Lung (tissue), 12 donors: ENCODE measurements around the gene CTTNBP2. TPM values are rescaled to one million over a fixed set of nuclear protein-coding genes. Genes with fewer than 3 reads are reported as not detected.

Experiments
- ATAC-seq: fragments of 200-7000 bp; cut with Tn5 transposase; one replicate; pipeline ENCODE4 v1.9.1; 2020; ENCODE audit warnings: moderate number of reproducible peaks; ENCODE audit not compliant: insufficient read depth, low FRiP score
- DNase-seq, 3 donors: peaks; one replicate each; pipeline ENCODE4 v3.0.0-alpha.2; 2013 to 2017
- H3K27ac ChIP-seq, 2 donors: one replicate each; pipeline ENCODE4 v1.5.1; 2013; ENCODE audit warnings: mild to moderate bottlenecking in 2 of 2, moderate library complexity in 2 of 2, control low read depth in 1 of 2, inconsistent platforms in 1 of 2, low read depth in 1 of 2, low read length in 1 of 2
- H3K27me3 ChIP-seq, 3 donors: one replicate each; pipeline ENCODE4 v1.5.1; 2013; ENCODE audit warnings: low read length in 2 of 3; ENCODE audit not compliant: control insufficient read depth in 3 of 3, insufficient read depth in 3 of 3
- H3K36me3 ChIP-seq, 4 donors: one replicate each; pipeline ENCODE4 v1.5.1; 2013; ENCODE audit warnings: low read length in 4 of 4, mild to moderate bottlenecking in 1 of 4, moderate library complexity in 1 of 4; ENCODE audit not compliant: control insufficient read depth in 4 of 4, insufficient read depth in 4 of 4
- H3K4me1 ChIP-seq, 5 donors: one replicate each; pipeline ENCODE4 v1.5.1; 2013; ENCODE audit warnings: low read length in 5 of 5, mild to moderate bottlenecking in 2 of 5, moderate library complexity in 1 of 5; ENCODE audit not compliant: control insufficient read depth in 5 of 5, insufficient read depth in 5 of 5
- H3K4me3 ChIP-seq: one replicate; pipeline ENCODE4 v1.5.1; 2013; ENCODE audit warnings: mild to moderate bottlenecking, control low read depth, moderate library complexity
- H3K9ac ChIP-seq, 2 donors: one replicate each; pipeline ENCODE4 v1.5.1; 2013; ENCODE audit warnings: low read length in 2 of 2, control low read depth in 1 of 2; ENCODE audit not compliant: insufficient read depth in 1 of 2
- H3K9me3 ChIP-seq, 4 donors: one replicate each; pipeline ENCODE4 v1.5.1; 2013; ENCODE audit warnings: low read length in 3 of 4, mild to moderate bottlenecking in 1 of 4, moderate library complexity in 1 of 4; ENCODE audit not compliant: control insufficient read depth in 4 of 4, insufficient read depth in 3 of 4
- CTCF ChIP-seq: IDR thresholded peaks from 2 replicates; pipeline ENCODE4 v1.5.1; 2012; ENCODE audit warnings: mild to moderate bottlenecking; ENCODE audit errors: control extremely low read depth, extremely low read depth
- WGBS, 2 donors: extraction: QIAGEN DNeasy Blood & Tissue Kit; methylation state at CpG; one replicate each; pipeline ENCODE4 v1.1.7; 2013; 5-methylcytosine and 5-hydroxymethylcytosine counted together
- polyA plus RNA-seq, 2 donors: library from polyadenylated mRNA; stranded (reverse); fragments of 200-250 nt; gene quantifications; one replicate each; pipeline ENCODE4 v1.2.1, GENCODE V29; 2013
- total RNA-seq, 2 donors: library from RNA; depleted of rRNA in 1 of 2; stranded (reverse); fragments of >200 nt in 1 of 2; gene quantifications; one replicate each; pipeline ENCODE4 v1.2.1, GENCODE V29; 2014 to 2021
- donor health status: control.
- donor health status: control.
- donor health status: Bipolar disorder and iron deficiency.
- donor health status: healthy.
- donor health status: DM: yes; HTN: yes; CAD: no.

Gene CTTNBP2
- total and polyA plus RNA-seq, 4 donors: 0.63 to 15.4 (median 2.4) TPM

DNA sequence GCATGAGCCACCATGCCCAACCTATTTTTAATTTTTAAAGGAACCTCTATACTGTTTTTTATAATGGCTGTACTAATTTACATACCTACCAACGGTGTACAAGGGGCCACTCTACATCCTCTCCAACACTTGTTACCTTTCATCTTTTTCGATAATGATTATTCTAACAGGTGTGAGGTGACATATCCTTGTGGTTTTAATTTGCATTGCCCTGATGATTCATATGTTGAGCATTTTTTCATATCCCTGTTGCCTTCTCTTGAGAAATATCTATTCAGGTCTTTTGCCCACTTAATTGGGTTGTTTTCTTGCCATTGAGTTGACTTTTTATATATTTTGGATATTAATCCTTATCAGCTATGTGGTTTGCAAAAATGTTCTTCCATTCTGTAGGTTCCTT, 167.0 kb downstream of the CTTNBP2 start:
- ATAC-seq (no peak), DNase-seq (no peak)
- no peak for TF ChIP-seq CTCF
- 58 to 84% methylated on average over 2 of the region's 2 CpGs for WGBS, 2 donors
- Histone ChIP-seq H3K36me3 (no peaks in the 10 kb centered on the region), H3K27me3 (no peaks in the 10 kb centered on the region), H3K9ac (no peak overlapping the region), H3K9me3 (no peaks in the 10 kb centered on the region), H3K4me1 (no peaks in the 10 kb centered on the region), H3K27ac (no peak overlapping the region), H3K4me3 (no peak overlapping the region)

DNA sequence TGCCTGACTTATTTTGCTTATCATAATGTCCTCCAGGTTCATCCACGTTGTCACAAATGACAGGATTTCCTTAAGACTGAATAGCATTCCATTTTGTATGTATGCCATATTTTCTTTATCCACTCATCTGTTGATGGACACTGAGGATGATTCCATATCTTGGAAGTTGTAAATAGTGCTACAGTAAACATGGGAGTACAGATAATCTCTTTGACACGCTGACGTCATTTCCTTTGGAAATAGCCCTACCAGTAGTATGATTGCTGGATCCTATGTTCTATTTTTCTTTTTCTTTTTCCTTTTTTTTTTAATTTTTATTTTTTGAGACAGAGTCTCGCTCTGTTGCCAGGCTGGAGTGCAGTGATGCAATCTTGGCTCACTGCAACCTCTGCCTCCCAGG, 167.6 kb downstream of the CTTNBP2 start:
- ATAC-seq: no peak
- Histone ChIP-seq H3K36me3 (no peaks in the 10 kb centered on the region), H3K9ac (no peak overlapping the region), H3K27ac (no peak overlapping the region), H3K4me3 (no peak overlapping the region), H3K9me3 (no peaks in the 10 kb centered on the region), H3K27me3 (no peaks in the 10 kb centered on the region), H3K4me1 (no peaks in the 10 kb centered on the region)
- no peak for DNase-seq
- TF ChIP-seq CTCF: no peak
- 82 to 88% methylated on average over 4 of the region's 4 CpGs for WGBS, 2 donors

GRCh38 chr7:117704063-117704462, 169.2 kb downstream of the CTTNBP2 start:
- no peak overlapping the region for H3K4me3 ChIP-seq
- DNase-seq: no peak
- H3K9ac ChIP-seq: no peak overlapping the region
- WGBS, 2 donors: 67 to 71% methylated on average over 3 of the region's 3 CpGs
- no peaks in the 10 kb centered on the region for H3K4me1 ChIP-seq
- no peak overlapping the region for H3K27ac ChIP-seq
- no peak for TF ChIP-seq CTCF
- no peaks in the 10 kb centered on the region for H3K27me3 ChIP-seq
- no peaks in the 10 kb centered on the region for H3K36me3 ChIP-seq
- no peak for ATAC-seq
- H3K9me3 ChIP-seq: no peaks in the 10 kb centered on the region

DNA sequence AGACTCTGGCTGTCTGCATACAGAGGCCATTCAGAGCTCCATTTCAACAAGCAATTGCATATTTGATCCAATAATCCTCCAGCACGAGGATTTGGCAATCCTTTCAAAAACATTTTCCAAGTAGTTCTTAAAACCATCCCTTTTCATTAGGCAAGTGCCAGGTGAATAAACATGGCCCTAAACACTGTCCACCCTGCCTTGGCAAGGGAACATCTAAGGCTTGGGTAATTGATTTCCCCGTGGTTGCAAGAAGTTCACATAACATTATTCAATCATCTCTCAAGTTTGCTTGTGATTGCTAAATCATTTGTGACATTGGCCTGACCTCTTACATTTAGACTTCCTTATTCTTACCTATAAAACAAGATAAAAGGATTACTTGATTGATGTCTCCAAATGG, 175.2 kb downstream of the CTTNBP2 start:
- H3K9me3 ChIP-seq: no peaks in the 10 kb centered on the region
- no peak overlapping the region for H3K27ac ChIP-seq
- no peaks in the 10 kb centered on the region for H3K36me3 ChIP-seq
- TF ChIP-seq CTCF: no peak
- H3K27me3 ChIP-seq: no peaks in the 10 kb centered on the region
- H3K9ac ChIP-seq: no peak overlapping the region
- WGBS, 2 donors: 55 to 71% methylated on average over 2 of the region's 2 CpGs
- H3K4me3 ChIP-seq: no peak overlapping the region
- ATAC-seq: peak; percentile 11
- no peak for DNase-seq
- H3K4me1 ChIP-seq: no peaks in the 10 kb centered on the region
